Vagina (tissue), 2 donors: Measurements from ENCODE around the gene EXOC3. TPM values are rescaled to one million over a fixed set of nuclear protein-coding genes. Genes with fewer than 3 reads are reported as not detected.

Experiments used
- DNase-seq, 2 donors: peaks; one replicate each; pipeline ENCODE4 v3.0.0-alpha.2; 2017; ENCODE audit errors: extremely low spot score in 2 of 2
- H3K27ac ChIP-seq: fragments of 200-600 bp; sonication (generic); one replicate; pipeline ENCODE4 v1.5.1; 2019
- H3K27me3 ChIP-seq: fragments of 200-600 bp; sonication (generic); one replicate; pipeline ENCODE4 v1.5.1; 2019
- H3K36me3 ChIP-seq, 2 donors: fragments of 200-600 bp; sonication (generic); one replicate each; pipeline ENCODE4 v1.5.1; 2017 to 2019
- H3K4me1 ChIP-seq: fragments of 200-600 bp; sonication (generic); one replicate; pipeline ENCODE4 v1.5.1; 2019
- H3K4me3 ChIP-seq, 2 donors: fragments of 200-600 bp; sonication (generic); 1 replicate in 1 of 2; 2 replicates in 1 of 2; pipeline ENCODE4 v1.5.1; 2016 to 2019
- H3K9me3 ChIP-seq: fragments of 200-600 bp; sonication (generic); one replicate; pipeline ENCODE4 v1.5.1; 2019
- CTCF ChIP-seq, 3 experiments: fragments of 450-650 bp in 2 of 3; fragments of 200-600 bp in 1 of 3; sonication (generic) in 1 of 3; IDR thresholded peaks; one replicate each; pipeline ENCODE4 v1.5.1; 2017 to 2019; ENCODE audit warnings: antibody characterized with exemption in 3 of 3, mild to moderate bottlenecking in 2 of 3, moderate library complexity in 2 of 3
- POLR2A ChIP-seq, 2 donors: fragments of 450-650 bp; IDR thresholded peaks; one replicate each; pipeline ENCODE4 v1.6.1; 2017; ENCODE audit warnings: antibody characterized with exemption in 2 of 2, mild to moderate bottlenecking in 2 of 2, moderate library complexity in 2 of 2
- POLR2AphosphoS5 ChIP-seq, 2 donors: sonication (generic); formaldehyde crosslinking; IDR thresholded peaks; one replicate each; pipeline ENCODE4 v1.9.0; 2017; ENCODE audit warnings: antibody characterized with exemption in 2 of 2, mild to moderate bottlenecking in 2 of 2, low read depth in 1 of 2; ENCODE audit not compliant: insufficient read depth in 1 of 2
- intact Hi-C: fragments of 100-400 bp; cut with DNase I; formaldehyde crosslinking; loops from one replicate; pipeline ENCODE4 v1.15.1; 2023
- total RNA-seq: library from RNA; depleted of rRNA; stranded (reverse); fragments of >200 nt; gene quantifications from one replicate; pipeline ENCODE4 v1.2.3, GENCODE V29; 2016

EXOC3 gene
- total RNA-seq, 1 donor from 2014 or later, result 67.5 TPM

GRCh38 chr5:483011-483410 is 40.0 kb downstream of the EXOC3 start:
- H3K27me3 ChIP-seq, result no peaks in the 10 kb centered on the region
- intact Hi-C loops, result no loop called here

DNA sequence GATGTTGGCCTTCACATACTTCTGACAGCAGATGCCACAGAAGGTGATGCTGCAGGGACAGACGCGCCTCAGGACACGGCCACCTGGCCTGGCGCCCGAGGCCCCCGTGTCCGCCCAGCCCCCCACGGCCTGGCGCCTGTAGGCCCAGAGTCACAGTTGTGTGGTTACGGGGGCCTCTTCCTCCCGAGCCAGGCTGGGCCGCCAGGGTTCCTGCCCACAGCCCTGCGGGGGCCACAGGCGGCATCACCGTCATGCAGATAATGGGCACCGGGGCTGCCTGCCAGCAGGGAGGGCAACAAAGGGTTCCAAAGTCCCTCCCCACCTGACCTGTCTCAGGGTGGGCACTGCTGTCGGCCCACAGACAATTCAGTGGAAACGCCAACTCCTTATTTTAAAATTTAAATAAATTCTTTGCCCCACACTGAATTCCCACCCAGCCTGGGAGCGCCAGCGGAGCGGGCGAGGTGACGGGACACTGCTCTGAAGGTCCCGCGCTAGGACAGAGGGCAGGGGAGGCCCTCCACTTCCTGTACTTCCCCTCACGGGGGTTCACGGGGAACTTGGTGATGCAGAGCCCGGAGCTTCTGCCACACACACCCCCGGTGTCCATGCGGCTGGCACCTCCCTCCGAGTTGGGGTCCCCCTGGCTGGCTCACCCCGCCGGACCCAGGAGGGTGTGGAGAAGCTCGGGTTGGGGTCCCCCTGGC is 40.6 kb downstream of the EXOC3 start:
- no peaks in the 10 kb centered on the region for H3K27me3 ChIP-seq
- intact Hi-C loops, result no loop called here
- no peak overlapping the region for H3K4me3 ChIP-seq
- H3K9me3 ChIP-seq, result no peaks in the 10 kb centered on the region
- DNase-seq, result no peak
- no peak overlapping the region for H3K27ac ChIP-seq
- TF ChIP-seq POLR2A (IDR thresholded peaks at IDR 0.05) (no peak), CTCF (IDR thresholded peaks at IDR 0.05) (no peak), POLR2AphosphoS5 (IDR thresholded peaks at IDR 0.05; ENCODE audit: insufficient read depth in 1 of 2, low read depth in 1 of 2) (no peak)
- H3K36me3 ChIP-seq, result no peaks in the 10 kb centered on the region
- H3K4me1 ChIP-seq, result no peaks in the 10 kb centered on the region

More at GRCh38 chr5:483011-483410, 40.0 kb downstream of the EXOC3 start:
- Histone ChIP-seq H3K9me3 (no peaks in the 10 kb centered on the region), H3K27ac (no peak overlapping the region), H3K36me3 (no peaks in the 10 kb centered on the region), H3K4me3 (no peak overlapping the region), H3K4me1 (no peaks in the 10 kb centered on the region)
- DNase-seq, result no peak
- TF ChIP-seq CTCF (IDR thresholded peaks at IDR 0.05), result no peak
- no peak for TF ChIP-seq POLR2AphosphoS5 (IDR thresholded peaks at IDR 0.05; ENCODE audit: insufficient read depth in 1 of 2, low read depth in 1 of 2)
- TF ChIP-seq POLR2A (IDR thresholded peaks at IDR 0.05), result no peak

DNA sequence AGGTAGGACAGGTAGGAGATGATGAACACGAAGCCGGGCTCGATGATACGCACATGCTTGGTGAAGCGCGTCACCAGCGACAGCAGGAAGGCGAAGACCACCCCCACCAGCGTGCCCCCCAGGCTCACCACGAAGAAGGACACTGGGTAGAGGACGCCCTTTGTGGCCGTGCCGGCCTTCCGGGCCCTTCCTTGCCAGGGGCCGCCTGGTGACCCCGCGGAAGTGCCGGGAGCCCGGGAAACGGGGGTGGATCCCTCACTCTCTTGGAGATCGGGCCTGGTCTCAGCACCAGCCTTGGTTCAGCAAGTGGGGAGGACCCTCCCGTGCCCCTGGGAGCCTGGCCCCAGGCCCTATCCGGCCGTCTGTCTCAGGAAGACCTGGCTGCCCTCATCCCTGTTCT is 41.6 kb downstream of the EXOC3 start:
- no peak for TF ChIP-seq POLR2AphosphoS5 (IDR thresholded peaks at IDR 0.05; ENCODE audit: insufficient read depth in 1 of 2, low read depth in 1 of 2)
- no peak for TF ChIP-seq CTCF (IDR thresholded peaks at IDR 0.05)
- no peak for TF ChIP-seq POLR2A (IDR thresholded peaks at IDR 0.05)
- H3K27me3 ChIP-seq, result no peaks in the 10 kb centered on the region
- H3K9me3 ChIP-seq, result no peaks in the 10 kb centered on the region
- H3K4me3 ChIP-seq, result no peak overlapping the region
- intact Hi-C loops, result no loop called here
- H3K27ac ChIP-seq, result no peak overlapping the region
- no peaks in the 10 kb centered on the region for H3K36me3 ChIP-seq
- H3K4me1 ChIP-seq, result no peaks in the 10 kb centered on the region
- no peak for DNase-seq

DNA sequence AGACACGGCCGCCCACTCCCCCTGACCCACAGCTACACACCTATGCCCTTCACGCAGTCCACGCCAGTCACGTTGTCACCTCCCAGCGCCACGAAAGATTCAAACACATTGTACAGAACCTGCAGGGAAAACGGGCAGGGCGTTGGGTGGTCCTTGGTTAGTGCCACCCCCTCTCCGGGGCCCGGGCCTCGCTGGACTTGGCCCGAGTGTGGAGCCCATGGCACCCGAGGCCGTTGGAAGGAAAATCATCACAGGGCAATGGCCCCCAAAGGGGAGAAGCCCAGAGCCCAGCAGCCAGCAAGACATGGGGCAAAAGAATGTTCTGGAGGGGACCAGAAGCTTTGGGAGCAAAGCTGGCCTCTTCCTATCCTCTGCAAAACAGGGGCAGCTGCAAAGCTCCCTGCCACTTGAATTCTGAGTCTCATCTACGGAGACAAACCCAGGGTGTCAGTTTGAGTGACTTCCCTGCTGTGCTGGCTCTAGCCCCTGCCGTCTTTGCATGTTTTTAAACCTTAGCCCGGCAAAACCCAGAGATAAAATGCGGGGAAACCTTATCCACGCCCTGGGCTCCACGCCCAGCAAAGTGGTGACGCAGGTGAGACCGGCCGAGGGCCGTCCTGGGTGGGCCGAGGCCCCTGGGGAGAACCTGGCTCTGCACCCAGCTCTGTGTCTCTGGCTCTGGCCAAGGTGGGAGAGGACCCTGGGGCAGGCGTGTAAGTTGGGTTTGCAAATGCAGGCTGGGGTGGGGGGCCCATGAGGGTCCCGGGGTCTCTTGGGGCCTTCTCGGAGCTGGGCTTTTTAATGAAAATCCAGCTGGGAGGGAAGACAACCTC is 42.4 kb downstream of the EXOC3 start:
- TF ChIP-seq CTCF (IDR thresholded peaks at IDR 0.05) (no peak), POLR2AphosphoS5 (IDR thresholded peaks at IDR 0.05; ENCODE audit: insufficient read depth in 1 of 2, low read depth in 1 of 2) (no peak), POLR2A (IDR thresholded peaks at IDR 0.05) (no peak)
- intact Hi-C loops, result no loop called here

More for the DNA sequence above, 42.4 kb downstream of the EXOC3 start:
- no peaks in the 10 kb centered on the region for H3K36me3 ChIP-seq
- H3K4me3 ChIP-seq, result no peak overlapping the region
- H3K4me1 ChIP-seq, result no peaks in the 10 kb centered on the region
- H3K27ac ChIP-seq, result no peak overlapping the region
- no peaks in the 10 kb centered on the region for H3K9me3 ChIP-seq
- H3K27me3 ChIP-seq, result no peaks in the 10 kb centered on the region
- DNase-seq, result no peak
